NCI-H2196 treated with DMSO at 0.1 percent for 48 hours (cell line): Measurements from ENCODE around the gene SNIP1.
"Not testable (repeated sequence)": the region's sequence is repeated elsewhere in the genome, so short reads cannot be mapped to it uniquely, and the experiment has no call there.

Experiments used
- DNase-seq: peaks from one replicate; lab custom pipeline; 2025; ENCODE audit not compliant: unreplicated experiment; lab: John Stamatoyannopoulos, UW

The SNIP1 gene

GRCh38 chr1:37514350-37515184, 39.5 kb downstream of the SNIP1 start, which contains the start of gene MEAF6:
Gene MEAF6, minus strand, starts transcription at chr1:37514766. Its CDS starts 20 bp downstream, at chr1:37514746.
- DNase-seq = peak; percentile 87

GRCh38 chr1:37513795-37514349, 40.2 kb downstream of the SNIP1 start:
- DNase-seq = peak; percentile 48

DNA sequence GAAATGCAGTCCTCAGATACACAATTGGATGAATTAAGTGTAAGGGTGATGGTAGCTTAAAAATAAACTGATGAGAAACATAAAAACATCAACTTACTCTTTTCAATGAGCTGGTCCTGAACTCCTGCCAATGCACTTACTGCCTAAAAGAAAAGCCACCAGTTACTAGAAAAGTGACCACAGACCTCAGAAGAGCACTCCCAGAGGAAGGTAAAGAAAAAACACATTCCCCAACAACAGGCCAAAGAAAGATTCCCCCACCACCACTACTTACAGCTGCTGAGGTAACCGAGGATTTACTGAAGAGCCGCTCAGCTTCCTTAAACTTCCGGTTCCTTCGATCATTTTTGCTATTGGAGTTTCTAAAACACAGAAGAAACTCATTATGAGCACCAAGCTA, 44.9 kb downstream of the SNIP1 start:
- peak; percentile 28 for DNase-seq

DNA sequence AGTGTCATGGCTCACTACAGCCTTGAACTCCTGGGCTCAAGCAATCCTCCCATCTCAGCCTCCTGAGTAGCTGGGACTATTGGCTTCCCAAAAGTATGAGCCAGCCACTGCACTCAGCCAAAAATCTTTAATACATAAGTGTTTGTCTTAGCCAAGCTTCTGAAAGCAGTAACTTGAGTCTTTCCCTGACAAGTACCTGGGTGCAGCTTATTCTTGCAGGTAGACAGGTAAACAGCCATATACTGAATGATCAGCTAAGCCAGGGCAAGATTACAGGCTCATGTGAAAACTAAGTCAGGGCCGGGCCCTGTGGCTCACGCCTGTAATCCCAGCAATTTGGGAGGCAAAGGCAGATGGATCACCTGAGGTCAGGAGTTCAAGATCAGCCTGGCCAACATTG, 47.4 kb downstream of the SNIP1 start:
- no peak for DNase-seq

DNA sequence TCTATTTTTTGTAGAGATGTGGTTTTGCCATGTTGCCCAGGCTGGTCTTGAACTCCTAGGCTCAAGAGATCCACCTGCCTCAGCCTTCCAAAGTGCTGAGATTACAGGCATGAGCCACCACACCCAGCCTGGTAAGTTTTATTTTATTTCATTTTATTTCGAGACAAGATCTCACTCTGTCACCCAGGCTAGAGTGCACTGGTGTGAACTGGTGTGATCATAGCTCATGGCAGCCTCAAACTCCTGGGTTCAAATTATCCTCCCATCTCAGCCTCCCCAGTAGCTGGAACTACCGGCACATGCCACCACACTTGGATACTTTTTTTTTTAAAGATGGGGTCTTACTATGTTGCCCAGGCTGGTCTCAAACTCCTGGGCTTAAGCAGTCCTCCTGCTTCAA, 51.3 kb downstream of the SNIP1 start:
- DNase-seq = not testable (repeated sequence)

DNA sequence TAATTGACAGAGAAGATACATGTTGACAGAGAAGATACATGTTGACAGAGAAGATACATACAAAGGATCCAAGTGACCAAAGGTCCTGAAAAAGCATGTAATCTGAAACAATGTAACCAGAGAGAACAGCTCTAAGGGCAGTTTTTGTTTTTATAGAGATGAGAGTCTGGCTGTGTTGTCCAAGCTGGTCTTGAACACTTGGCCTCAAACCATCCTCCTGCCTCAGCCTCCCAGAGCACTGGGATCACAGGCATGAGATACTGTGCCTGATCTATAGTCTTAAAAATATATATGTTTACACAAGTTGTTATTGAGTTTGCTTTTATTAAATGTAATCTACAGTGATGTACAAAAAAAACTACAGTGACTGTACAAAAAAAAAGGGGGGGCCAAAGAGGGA, 52.0 kb downstream of the SNIP1 start:
- DNase-seq = no peak

DNA sequence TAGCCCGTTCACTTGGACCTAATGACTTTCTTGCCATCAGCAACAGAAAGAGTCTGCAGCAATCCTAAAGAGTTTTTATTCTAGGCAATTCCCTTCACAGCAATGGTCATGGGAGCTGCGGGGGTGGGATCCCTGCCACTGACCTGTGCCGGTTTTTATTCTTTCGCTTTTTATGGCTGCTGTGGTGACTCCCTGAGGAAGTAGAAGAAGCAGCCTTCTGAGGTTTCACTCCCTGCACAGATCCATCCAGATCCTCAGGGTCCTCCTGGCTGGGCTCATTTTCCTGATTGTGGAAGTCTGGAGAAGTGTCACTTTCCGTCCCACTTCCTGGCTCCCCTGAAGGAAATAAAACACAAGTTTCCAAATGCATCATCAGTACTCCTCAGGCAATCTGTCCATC, 52.4 kb downstream of the SNIP1 start:
- no peak for DNase-seq

DNA sequence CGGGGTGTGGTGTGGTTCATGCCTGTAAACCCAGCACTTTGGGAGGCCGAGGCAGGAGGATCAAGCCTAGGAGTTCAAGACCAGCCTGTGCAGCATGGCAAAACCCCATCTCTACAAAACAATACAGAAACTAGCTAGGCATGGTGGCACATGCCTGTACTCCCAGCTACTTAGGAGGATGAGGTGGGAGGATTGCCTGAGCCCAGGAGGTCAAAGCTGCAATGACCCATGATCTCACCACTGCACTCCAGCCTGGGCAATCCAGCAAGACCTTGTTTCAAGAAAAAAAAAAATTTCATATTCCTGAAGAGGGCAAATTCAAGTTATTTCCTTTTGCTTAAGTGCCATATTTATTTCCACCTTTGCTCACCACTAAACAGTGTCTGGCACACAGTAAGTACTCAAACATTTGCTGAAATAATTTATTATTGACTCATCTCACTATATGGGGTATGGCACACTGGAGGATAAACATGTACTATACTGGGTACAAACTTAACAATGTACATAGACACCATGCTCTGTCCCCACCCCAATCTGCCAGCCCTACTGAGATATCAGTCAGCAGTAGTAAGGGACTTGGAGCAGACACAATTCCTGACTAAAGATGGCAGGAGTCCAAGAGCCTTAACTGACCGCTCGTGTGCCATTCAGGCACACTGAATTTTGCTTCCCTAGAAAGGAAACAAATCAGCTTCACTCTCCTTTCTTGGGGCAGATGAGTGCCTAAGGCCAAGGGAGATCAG, 55.0 kb downstream of the SNIP1 start:
- peak; percentile 58 for DNase-seq

DNA sequence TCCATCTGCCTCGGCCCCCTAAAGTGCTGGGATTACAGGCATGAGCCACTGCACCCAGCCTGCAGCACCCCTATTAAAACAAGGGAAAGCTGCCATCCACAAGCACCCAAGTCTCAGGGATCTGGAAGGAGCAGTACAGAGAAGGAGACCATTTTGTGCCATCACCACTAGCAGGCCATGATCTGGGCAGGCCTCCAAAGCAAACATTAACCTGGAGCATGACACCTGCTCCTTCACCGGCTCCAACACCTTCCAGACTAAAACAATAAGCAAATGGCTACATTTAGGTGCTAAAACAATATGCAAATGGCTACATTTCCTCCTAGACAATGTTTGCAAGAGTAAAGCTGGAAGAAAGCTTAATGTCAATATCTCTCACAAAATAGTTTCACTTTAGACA, 56.3 kb downstream of the SNIP1 start:
- peak; percentile 89 for DNase-seq

DNA sequence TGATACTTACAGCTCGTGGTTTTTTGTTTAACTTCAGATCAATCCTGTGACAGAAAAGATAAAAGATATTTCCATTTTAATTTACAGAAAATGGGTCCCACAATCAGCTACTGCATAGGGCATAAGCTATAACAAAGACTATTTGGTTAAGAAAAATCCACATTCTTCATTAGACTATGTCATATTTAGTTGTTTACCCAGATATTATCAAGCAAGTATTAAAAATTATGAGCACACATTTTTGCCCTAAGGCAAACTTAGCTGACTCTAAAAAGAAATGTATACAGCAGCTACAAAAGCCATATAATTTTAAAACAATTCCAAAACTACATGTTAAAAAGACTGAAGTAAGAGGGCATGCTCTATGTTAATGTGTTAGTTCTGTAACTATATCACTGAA, 58.2 kb downstream of the SNIP1 start:
- no peak for DNase-seq

DNA sequence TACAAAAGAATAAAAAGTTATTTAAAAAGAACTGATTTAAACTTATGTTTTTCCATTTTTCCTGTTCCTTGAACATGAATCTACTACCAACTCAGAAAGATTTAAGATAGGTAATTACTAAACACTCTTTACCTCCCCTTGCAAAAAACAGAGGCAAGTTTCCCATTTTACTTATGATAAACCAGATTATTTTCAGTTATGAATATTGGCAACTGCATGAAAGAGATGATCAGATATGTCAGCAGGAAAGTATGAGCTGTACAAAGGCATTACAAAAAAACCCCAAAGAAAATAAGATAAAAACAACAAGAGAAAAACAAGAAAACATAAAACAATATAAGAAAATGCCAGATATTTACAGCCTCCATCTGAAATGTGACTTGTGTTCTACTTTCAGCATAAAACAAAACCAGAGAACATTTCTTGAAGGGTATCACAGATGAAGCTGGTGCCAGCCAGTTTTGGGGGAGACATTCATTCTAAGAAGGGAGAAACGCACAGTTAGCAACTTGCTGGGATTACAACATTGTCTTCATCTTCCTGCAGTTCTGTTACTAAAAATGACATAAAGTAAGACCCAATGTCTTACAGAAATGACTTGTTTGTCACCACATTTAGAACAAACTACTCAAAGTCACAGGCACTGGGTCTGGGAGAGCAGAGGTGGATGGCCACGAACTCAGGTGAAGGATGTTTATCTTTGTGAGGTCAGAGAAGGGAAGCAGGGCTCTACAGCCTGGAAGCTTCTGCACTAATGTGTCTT, 60.6 kb downstream of the SNIP1 start:
- DNase-seq = no peak

GRCh38 chr1:37487619-37487984, 66.5 kb downstream of the SNIP1 start:
- DNase-seq = no peak

DNA sequence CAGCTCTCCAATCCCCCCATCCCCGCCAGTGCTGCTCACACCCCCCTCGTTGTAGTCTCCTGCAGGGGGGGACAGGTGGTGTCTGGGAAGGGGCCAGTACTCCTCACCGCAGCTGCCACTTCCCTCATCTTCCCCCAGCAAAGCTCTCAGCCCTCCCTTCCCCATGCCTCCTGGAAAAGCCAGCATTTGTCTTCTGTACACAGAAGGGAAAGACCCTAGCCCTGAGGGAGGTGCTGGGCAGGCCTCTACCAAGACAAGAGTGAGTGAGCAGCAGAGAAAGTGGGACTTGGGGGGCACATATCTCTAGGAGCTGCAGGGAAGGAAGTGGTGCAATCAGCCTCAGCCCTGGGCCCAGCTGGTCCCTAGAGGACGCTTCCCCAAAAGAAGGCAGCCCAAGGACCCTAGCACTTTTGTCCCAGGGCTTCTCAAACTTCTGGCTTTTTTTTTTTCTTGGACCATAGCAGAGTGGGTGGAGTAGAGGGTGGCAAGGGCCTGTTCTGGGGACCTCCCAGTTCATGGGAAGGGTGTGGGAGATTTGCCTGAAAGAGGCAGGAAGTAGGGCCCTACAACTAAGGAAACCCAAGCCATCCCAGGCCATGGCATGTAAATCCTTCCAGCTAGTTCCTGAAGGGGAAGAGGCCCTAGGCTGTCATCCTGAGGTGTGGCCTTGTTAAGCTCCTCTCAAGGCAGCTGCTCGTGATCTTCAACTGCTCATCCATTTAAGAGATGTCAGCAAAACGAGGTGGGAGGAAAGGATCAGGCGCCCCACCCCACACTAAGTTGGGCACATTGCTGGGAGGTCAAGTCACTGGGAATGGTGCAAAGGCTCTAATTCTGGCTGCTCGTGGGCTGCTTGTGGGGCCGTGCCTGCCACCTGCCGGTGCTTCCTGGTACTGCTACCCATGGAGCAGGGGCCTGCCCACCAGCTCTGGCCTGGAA, 67.1 kb downstream of the SNIP1 start:
- no peak for DNase-seq

- DNase-seq = no peak
Measured at GRCh38 chr1:37485902-37486679, 68.0 kb downstream of the SNIP1 start.
